Retinal pigment epithelial cell (primary cell): Measurements from ENCODE around the gene TMPRSS4.

Source experiments
- DNase-seq: peaks from one replicate; pipeline ENCODE4 v3.0.0-alpha.2; 2010; ENCODE audit warnings: low read depth
- H3K4me3 ChIP-seq: 2 replicates; pipeline ENCODE4 v1.5.1; 2011; ENCODE audit warnings: mild to moderate bottlenecking, low read length, control low read depth, moderate library complexity
- TF ChIP-seq, protein P1 (sequence below): conservative IDR thresholded peaks from 2 replicates; pipeline ENCODE4 v1.5.1; 2011; ENCODE audit warnings: low read depth, low read length, control low read depth, inconsistent platforms

TMPRSS4 gene

DNA sequence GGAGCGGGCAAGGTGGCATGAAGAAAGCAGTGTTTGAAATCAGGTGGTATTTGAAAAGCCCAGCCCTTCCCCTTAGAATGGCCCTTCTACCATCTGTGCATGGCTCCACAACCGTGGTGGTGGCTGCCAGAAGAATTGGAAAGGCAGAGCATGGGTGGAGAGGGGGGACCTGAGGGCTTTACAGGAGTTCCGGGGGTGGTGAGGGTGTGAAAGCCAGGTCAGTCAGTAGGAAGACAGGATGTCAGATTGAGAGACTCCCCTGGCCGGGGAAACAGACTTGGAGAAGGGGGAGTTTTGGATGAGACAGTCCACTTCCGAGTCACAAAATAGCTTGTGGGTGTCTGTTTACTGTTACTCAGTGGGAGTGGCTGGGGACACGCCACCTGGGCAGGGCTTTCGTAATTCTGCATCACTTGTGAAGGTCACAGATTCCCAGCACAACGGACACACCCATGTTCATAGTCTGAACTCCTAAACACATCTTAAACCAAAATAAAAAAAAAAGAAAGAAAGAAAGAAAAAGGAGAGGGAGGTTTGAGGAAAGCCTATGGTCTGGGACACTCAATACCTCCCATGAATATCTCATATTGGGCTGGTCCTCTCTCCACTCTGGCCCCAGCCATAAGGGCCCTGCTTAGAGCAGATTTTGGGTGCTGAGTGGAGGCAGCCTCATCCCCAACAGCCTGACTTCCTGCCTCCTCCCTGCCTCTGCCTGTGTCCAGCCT lies 34.3 kb downstream of the TMPRSS4 start:
- TF ChIP-seq, protein P1, sequence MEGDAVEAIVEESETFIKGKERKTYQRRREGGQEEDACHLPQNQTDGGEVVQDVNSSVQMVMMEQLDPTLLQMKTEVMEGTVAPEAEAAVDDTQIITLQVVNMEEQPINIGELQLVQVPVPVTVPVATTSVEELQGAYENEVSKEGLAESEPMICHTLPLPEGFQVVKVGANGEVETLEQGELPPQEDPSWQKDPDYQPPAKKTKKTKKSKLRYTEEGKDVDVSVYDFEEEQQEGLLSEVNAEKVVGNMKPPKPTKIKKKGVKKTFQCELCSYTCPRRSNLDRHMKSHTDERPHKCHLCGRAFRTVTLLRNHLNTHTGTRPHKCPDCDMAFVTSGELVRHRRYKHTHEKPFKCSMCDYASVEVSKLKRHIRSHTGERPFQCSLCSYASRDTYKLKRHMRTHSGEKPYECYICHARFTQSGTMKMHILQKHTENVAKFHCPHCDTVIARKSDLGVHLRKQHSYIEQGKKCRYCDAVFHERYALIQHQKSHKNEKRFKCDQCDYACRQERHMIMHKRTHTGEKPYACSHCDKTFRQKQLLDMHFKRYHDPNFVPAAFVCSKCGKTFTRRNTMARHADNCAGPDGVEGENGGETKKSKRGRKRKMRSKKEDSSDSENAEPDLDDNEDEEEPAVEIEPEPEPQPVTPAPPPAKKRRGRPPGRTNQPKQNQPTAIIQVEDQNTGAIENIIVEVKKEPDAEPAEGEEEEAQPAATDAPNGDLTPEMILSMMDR = no peak
- DNase-seq = no peak
- no peak overlapping the region for H3K4me3 ChIP-seq

DNA sequence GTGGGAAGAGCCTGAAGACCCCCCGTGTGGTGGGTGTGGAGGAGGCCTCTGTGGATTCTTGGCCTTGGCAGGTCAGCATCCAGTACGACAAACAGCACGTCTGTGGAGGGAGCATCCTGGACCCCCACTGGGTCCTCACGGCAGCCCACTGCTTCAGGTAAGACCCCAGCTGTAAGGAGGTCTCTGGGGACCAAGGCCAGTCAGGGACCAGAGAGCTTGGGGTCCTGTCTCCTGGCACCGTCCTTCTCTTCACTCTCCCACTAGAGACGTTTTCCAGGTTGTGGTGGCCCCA lies 34.8 kb downstream of the TMPRSS4 start:
- TF ChIP-seq, protein P1 = no peak
- DNase-seq = no peak
- no peak overlapping the region for H3K4me3 ChIP-seq

DNA sequence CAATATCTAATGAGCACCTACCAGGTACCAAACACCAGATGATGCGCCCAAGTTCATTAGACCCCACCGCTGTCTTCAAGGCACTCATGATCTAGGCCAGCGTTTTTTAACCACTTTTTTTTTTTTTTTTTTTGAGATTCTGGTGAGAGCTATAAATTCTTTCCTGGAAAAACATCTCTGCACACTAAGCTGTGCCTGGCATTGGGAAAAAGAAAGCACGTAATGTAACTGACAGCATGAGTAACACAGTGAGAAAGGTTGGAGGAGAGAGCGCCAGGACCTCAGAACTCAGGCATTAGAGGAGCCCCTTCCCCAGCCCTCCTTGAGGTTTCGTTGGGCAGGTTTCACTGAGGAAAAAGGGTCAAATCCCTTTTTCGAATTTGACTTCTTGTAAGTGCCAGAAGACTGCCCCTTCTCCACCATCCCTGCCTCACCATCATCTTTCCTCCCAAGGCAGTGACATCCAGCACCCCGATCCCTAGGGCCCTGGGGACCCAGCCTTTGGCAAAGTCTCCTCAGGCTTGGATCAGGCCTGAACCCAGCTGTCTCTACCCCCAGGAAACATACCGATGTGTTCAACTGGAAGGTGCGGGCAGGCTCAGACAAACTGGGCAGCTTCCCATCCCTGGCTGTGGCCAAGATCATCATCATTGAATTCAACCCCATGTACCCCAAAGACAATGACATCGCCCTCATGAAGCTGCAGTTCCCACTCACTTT lies 36.0 kb downstream of the TMPRSS4 start:
- TF ChIP-seq, protein P1 = no peak
- DNase-seq = no peak

DNA sequence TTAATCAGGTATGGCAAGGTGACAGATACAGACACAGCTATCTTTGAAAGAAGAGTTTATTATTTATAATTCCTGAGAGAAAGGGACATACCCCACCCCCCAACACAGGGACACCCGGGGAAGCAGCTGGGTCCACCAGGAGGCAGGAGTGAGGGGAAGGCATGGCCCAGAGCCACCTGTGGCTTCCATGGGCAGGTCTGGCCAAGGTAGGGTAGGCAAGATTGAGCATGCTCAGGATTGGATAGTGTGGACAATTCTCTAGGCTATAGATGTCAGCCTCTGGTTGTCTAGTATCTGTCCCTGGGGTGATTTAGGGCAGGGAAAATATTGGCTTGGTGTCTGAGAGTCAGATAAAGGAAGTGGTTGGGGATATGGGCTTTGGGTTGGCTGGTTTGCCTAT lies 37.4 kb downstream of the TMPRSS4 start:
- no peak for DNase-seq
- TF ChIP-seq, protein P1 = no peak
- H3K4me3 ChIP-seq = no peak overlapping the region

More for the DNA sequence above, 36.0 kb downstream of the TMPRSS4 start:
- no peak overlapping the region for H3K4me3 ChIP-seq

DNA sequence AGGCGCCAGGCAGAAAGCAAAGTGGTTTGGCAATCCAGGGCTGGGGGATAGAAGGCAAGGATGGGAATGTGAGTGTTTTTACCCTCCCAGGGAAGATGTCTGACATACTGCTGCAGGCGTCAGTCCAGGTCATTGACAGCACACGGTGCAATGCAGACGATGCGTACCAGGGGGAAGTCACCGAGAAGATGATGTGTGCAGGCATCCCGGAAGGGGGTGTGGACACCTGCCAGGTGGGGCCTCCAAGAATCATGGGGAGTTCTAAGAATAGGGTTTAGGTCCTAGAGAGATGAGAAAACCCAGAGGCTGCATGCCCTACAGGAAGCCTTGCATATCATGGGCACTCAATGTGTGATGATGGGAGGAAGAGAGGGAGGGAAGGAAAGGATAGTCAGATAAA lies 38.2 kb downstream of the TMPRSS4 start:
- no peak overlapping the region for H3K4me3 ChIP-seq
- TF ChIP-seq, protein P1 = no peak
- DNase-seq = no peak

DNA sequence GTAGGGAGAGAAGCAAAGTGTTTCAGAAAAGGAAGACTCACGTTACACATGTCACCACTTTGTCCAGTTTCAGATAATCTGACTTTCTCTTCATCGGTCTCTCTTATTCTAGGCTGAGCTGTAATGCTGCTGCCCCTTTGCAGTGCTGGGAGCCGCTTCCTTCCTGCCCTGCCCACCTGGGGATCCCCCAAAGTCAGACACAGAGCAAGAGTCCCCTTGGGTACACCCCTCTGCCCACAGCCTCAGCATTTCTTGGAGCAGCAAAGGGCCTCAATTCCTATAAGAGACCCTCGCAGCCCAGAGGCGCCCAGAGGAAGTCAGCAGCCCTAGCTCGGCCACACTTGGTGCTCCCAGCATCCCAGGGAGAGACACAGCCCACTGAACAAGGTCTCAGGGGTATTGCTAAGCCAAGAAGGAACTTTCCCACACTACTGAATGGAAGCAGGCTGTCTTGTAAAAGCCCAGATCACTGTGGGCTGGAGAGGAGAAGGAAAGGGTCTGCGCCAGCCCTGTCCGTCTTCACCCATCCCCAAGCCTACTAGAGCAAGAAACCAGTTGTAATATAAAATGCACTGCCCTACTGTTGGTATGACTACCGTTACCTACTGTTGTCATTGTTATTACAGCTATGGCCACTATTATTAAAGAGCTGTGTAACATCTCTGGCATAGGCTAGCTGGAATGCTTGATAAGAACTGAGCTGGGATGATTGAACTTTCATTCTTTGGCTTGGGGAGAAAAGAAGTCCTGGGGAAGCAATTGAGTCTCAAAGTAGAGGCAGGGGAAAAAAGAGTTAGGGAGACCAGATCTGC lies 41.1 kb downstream of the TMPRSS4 start:
- TF ChIP-seq, protein P1 = no peak
- H3K4me3 ChIP-seq = no peak overlapping the region
- DNase-seq = no peak
